Measurements from ENCODE around the gene ADGRF3.
"Not testable (repeated sequence)": the region's sequence is repeated elsewhere in the genome, so short reads cannot be mapped to it uniquely, and the experiment has no call there.

ADGRF3 gene

DNA sequence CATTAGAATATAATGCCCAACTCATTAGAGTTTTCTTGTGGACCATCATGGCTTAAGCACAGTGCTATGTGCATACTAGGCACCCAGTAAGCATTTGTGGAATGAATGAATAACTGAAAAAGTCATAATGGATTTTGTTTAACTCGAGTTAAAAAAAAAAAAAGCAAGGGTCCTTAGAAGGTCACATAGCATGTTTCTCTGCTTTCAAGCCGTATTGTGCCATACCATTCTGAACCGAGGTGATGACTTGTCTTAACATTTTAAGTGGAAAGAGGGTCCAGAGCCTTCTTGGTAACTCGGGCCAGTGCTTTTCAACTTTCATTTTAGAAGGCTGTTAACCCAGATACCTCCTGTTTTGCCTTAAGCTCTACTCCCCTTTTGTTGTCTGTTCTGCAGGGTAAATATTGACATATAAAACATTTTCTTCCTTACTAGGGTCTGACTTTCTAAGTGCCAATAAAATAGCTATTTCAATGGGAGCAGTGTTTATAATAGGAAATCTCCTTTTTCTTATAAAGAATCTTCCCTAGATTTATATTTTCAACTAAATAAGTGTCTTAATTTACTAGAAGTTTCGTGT lies 787 bp upstream of the ADGRF3 start:
- DNase-seq = no peak

- peak; percentile 99 for DNase-seq
These were observed 790 bp downstream of the ADGRF3 start, which contains the start of gene SELENOI for GRCh38 chr2:26345545-26346453. Gene SELENOI (plus strand): TSS chr2:26346143. CDS start chr2:26346233, 90 bp downstream.

- DNase-seq = no peak
These were observed 1.4 kb downstream of the ADGRF3 start for GRCh38 chr2:26345283-26345544.

DNA sequence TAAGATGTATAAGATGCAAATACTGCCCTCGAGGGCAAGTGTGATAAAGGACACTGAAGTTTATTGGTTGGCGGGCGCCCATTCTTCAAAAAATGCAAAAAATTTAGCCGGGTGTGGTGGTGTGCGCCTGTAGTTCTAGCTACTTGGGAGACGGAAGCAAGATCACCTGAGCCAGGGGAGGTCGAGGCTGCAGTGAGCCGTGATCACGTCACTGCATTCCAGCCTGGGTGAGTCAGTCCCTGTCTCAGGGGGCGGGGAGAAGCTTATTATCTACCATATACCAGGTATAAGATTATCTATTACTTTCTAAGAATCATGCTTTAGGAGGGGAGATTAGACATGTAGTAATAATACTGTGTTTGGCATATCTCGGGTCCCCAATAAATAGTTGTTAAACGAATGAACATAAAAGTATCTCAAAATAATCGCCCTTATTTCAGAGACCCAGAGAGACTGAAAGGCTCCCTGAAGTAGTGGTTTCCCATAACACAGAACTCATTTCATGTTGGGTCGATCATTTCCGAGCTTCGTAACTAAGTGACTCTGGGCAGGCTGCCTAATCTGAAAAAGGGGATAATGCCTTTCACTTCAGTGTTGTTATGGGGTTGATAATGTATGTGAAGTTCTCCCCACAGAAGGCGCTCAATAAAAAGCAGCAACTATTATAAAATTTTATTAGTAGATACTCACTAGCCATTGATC lies 1.9 kb downstream of the ADGRF3 start:
- DNase-seq = peak; percentile 11

- DNase-seq = no peak
These were observed 5.8 kb downstream of the ADGRF3 start for GRCh38 chr2:26340831-26341230.

DNA sequence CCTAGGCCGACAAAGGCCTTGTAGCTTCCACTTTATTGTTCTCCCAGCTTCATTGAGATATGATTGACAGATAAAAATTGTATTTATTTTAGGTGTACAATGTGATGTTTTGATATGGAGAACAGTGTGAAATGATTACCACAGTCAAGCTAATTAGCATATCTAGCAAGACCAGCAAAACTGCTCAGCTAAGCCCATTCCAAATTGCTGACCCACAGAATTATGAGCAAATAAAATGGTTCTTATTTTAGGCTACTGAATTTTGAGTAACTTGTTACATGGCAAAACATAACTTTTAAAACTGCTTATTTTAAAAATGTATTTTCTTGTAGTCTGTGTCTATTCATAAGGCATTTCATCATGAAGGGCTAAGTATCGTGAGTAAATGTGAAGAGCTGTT lies 9.3 kb downstream of the ADGRF3 start:
- DNase-seq = no peak

GRCh38 chr2:26336719-26337118 lies 9.9 kb downstream of the ADGRF3 start:
- DNase-seq = no peak

- no peak for DNase-seq
These were observed 11.4 kb downstream of the ADGRF3 start for GRCh38 chr2:26335231-26335630.

- DNase-seq = no peak
These were observed 13.3 kb downstream of the ADGRF3 start for GRCh38 chr2:26333293-26333692.

GRCh38 chr2:26331321-26331720 lies 15.3 kb downstream of the ADGRF3 start:
- not testable (repeated sequence) for DNase-seq

- no peak for DNase-seq
These were observed 16.0 kb downstream of the ADGRF3 start for GRCh38 chr2:26330604-26331003.

DNA sequence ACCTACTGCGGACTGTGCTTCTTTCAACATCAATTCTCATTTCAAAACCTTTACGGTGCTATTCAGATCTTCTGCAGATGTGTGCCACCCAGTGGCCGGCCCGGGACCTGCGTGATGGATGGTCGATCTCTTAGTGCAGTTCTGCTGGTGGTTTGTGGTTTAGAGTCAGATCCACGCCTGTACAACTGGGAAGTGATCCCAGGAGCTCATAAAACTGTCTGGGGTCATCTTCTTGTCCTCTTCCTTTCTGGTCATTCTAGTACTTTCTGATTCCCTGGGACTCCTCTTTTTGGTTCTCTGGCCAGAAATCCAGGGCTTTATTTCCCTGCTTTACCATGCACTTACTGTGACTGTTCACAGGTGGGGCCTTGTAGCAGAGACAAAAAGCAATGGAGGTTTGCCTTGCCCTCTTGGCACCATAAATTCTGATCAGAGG lies 16.5 kb downstream of the ADGRF3 start:
- DNase-seq = peak; percentile 87

DNA sequence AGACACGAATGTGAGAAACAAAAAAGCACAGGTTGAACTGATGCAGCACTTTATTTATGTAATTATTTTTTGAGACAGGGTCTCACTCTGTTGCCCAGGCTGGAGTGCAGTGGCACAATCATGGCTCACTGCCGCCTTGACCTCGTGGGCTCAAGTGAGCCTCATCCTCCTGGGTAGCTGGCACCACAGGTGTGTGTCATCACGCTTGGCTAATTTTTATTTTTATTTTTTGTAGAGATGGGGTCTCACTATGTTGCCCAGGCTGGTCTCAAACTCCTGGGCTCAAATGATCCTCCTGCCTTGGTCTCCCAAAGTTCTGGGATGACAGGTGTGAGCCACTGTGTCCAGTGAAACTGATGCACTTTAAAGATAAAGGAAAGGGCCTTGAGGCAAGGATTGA lies 17.5 kb downstream of the ADGRF3 start:
- DNase-seq = not testable (repeated sequence)

- no peak for DNase-seq
These were observed 19.0 kb downstream of the ADGRF3 start for GRCh38 chr2:26327291-26328272.

DNA sequence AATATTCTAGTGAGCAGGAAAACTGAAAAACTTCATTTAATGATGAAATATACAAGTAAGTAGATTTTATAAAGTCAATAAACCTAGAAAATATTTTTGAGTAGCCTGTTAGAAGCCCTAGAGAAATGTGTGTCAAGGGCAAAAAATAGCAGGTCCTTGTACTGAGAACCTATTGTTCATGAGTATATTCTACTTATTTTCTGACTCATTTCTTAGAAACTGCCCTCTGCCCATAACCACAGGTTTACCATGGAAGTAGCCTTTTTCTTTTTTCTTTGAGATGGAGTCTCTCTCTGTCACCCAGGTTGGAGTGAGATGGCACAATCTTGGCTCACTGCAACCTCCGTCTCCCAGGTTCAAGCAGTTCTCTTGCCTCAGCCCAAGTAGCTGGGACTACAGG lies 20.1 kb downstream of the ADGRF3 start:
- DNase-seq = no peak

DNA sequence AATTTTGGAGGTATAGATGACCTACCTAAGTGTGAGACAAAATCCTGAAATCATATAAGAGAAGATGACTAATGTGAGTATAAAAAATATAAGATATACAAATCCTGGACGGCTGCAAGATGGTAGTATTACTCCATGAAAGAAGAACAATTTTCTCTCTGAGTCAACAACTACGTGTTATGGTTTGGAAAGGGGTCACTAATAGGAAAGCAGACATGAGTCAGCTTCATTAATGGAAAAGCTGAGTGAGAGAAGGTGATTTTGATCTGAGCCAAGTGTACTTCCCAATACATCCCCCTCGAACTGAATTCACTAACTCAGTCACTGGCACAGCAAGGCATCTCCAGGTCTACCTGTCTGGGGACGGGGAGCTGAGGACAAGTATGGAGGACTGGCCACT lies 20.7 kb downstream of the ADGRF3 start:
- DNase-seq = no peak

- no peak for DNase-seq
These were observed 21.7 kb downstream of the ADGRF3 start for GRCh38 chr2:26324903-26325302.

- not testable (repeated sequence) for DNase-seq
These were observed 22.1 kb downstream of the ADGRF3 start for GRCh38 chr2:26324479-26324878.

DNA sequence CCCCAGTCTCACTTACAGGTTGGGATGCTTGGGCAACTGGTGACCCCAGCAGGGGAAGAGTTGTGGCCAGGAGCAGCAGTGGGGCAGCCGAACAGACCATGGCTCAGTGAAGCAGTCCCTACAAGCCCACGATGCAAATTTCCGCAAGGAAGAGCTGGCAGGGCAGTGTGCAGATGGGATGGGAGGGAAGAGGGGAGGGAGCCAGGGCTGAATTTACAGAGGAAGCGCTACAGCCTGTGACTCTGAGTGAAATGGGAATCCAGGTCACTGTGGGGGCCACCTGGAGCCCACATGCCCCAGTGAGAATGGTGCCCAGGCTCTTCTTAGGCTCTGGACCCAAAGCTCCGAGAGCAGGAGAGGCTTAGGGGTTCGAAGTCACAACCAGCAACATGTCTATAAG lies 27.6 kb downstream of the ADGRF3 start:
- DNase-seq = no peak

- no peak for DNase-seq
These were observed 29.0 kb downstream of the ADGRF3 start for GRCh38 chr2:26317377-26318105.

- no peak for DNase-seq
These were observed 29.7 kb downstream of the ADGRF3 start for GRCh38 chr2:26316845-26317244.

- no peak for DNase-seq
These were observed 30.5 kb downstream of the ADGRF3 start for GRCh38 chr2:26316041-26316440.
